BE2C (cell line): ENCODE measurements around the gene FAM163A.

Source experiments
- DNase-seq: peaks from one replicate; pipeline ENCODE4 v3.0.0-alpha.2; 2020
- H3K27me3 ChIP-seq: fragments of 250-450 bp; sonication (Bioruptor Pico); 2 replicates; pipeline ENCODE4 v1.5.1; 2020; ENCODE audit warnings: mild to moderate bottlenecking
- H3K36me3 ChIP-seq: fragments of 250-450 bp; sonication (Bioruptor Pico); 2 replicates; pipeline ENCODE4 v1.5.1; 2020; ENCODE audit warnings: mild to moderate bottlenecking
- H3K4me1 ChIP-seq: fragments of 250-450 bp; sonication (Bioruptor Pico); 2 replicates; pipeline ENCODE4 v1.5.1; 2020
- H3K4me3 ChIP-seq: 2 replicates; pipeline ENCODE4 v1.5.1; 2011; ENCODE audit warnings: low read depth, low read length
- H3K9me3 ChIP-seq: fragments of 250-450 bp; sonication (Bioruptor Pico); 2 replicates; pipeline ENCODE4 v1.5.1; 2020
- TF ChIP-seq, protein P1 (sequence below): IDR thresholded peaks from 2 replicates; pipeline ENCODE4 v1.5.1; 2012; ENCODE audit warnings: mild to moderate bottlenecking, low read depth, low read length

The FAM163A gene

DNA sequence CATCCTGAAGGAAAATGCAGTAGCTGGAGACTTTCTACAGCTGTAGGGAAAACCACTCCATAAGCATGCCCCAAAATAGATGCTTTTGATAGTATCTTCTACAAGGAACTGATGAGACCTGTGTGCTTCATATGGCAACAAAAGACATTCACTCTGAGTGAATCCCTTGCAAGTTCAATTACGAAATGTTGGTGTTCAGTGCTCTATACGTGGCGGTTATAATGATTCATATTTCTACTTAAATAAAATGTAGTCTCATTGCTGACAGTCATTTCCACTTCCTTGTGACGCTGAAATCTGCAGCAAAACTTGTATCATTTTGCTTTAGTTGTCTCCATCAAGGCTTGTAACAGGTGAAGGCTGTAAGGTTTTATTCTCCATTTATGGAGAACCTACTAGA, 113.9 kb downstream of the FAM163A start:
- TF ChIP-seq, protein P1, sequence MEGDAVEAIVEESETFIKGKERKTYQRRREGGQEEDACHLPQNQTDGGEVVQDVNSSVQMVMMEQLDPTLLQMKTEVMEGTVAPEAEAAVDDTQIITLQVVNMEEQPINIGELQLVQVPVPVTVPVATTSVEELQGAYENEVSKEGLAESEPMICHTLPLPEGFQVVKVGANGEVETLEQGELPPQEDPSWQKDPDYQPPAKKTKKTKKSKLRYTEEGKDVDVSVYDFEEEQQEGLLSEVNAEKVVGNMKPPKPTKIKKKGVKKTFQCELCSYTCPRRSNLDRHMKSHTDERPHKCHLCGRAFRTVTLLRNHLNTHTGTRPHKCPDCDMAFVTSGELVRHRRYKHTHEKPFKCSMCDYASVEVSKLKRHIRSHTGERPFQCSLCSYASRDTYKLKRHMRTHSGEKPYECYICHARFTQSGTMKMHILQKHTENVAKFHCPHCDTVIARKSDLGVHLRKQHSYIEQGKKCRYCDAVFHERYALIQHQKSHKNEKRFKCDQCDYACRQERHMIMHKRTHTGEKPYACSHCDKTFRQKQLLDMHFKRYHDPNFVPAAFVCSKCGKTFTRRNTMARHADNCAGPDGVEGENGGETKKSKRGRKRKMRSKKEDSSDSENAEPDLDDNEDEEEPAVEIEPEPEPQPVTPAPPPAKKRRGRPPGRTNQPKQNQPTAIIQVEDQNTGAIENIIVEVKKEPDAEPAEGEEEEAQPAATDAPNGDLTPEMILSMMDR = no peak
- Histone ChIP-seq H3K4me3 (no peak overlapping the region), H3K9me3 (no peaks in the 10 kb centered on the region), H3K36me3 (peaks cover 25% of the 10 kb centered on the region), H3K27me3 (no peaks in the 10 kb centered on the region), H3K4me1 (no peaks in the 10 kb centered on the region)
- DNase-seq = no peak

DNA sequence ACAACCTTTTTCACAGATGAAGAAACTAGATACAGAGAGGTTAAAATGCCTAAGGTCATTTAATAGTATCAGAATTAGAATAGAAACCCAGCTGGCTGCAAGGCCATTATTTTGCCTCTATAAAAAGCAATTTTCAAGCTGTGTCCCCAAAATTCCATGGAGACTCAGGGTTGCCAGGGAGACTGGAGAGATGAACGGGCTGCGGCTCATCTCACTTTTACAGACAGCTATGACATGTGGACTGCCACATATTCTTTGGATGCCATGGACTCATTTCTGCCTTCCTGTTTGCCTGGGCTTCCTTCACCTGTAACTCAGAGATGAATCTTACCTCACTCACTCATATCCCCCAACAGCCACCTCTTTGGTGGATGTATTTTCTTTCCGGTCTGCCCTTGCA, 117.6 kb downstream of the FAM163A start:
- TF ChIP-seq, protein P1 = no peak
- H3K36me3 ChIP-seq = peaks cover 49% of the 10 kb centered on the region
- no peak for DNase-seq

DNA sequence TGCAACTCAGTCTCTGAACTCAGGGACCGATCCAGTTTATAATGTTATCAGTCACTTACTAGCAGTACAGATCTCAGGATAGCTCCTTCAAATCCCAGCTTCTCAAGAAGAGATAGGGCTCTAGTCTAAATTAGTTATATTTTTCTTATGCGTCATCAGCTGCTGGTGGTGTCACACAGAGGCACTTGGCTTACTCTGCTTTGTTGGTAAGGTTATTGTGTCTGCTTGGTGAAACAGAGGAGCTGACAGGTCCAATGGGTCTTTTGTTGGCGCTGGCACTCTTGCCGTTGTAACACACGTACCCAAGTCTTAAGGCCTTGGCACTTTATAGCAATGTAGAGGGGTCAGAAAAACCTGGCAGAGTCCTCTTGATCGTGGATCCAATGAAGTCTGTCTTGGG, 122.3 kb downstream of the FAM163A start:
- Histone ChIP-seq H3K36me3 (peaks cover 63% of the 10 kb centered on the region), H3K9me3 (no peaks in the 10 kb centered on the region), H3K4me3 (no peak overlapping the region), H3K4me1 (no peaks in the 10 kb centered on the region), H3K27me3 (no peaks in the 10 kb centered on the region)
- DNase-seq = no peak
- TF ChIP-seq, protein P1 = no peak

More for the DNA sequence above, 117.6 kb downstream of the FAM163A start:
- Histone ChIP-seq H3K27me3 (no peaks in the 10 kb centered on the region), H3K4me1 (no peaks in the 10 kb centered on the region), H3K4me3 (no peak overlapping the region), H3K9me3 (no peaks in the 10 kb centered on the region)
